Neuronal stem cell (in vitro differentiated cells): ENCODE data around the gene NPAS3.

Experiments used
- DNase-seq: peaks from one replicate; pipeline ENCODE4 v3.0.0-alpha.2; 2013; ENCODE audit warnings: low spot score
- H2AFZ ChIP-seq: one replicate; pipeline ENCODE4 v1.6.1; 2013; ENCODE audit warnings: mild to moderate bottlenecking, low read length, inconsistent platforms
- H2AK5ac ChIP-seq: 2 replicates; pipeline ENCODE4 v1.6.1; 2013; ENCODE audit warnings: low read depth, mild to moderate bottlenecking, inconsistent platforms, low read length, moderate library complexity, mixed read lengths
- H2BK120ac ChIP-seq: 2 replicates; pipeline ENCODE4 v1.6.1; 2013; ENCODE audit warnings: low read depth, mild to moderate bottlenecking, inconsistent platforms, low read length, moderate library complexity, mixed read lengths
- H2BK12ac ChIP-seq: one replicate; pipeline ENCODE4 v1.6.1; 2013; ENCODE audit warnings: low read length, inconsistent platforms
- H2BK15ac ChIP-seq: 2 replicates; pipeline ENCODE4 v1.6.1; 2013; ENCODE audit warnings: mild to moderate bottlenecking, low read length, inconsistent platforms, mixed read lengths
- H2BK5ac ChIP-seq: one replicate; pipeline ENCODE4 v1.6.1; 2013; ENCODE audit warnings: inconsistent platforms, mild to moderate bottlenecking, low read length, moderate library complexity
- H3K14ac ChIP-seq: one replicate; pipeline ENCODE4 v1.6.1; 2013; ENCODE audit warnings: low read length, inconsistent platforms
- H3K18ac ChIP-seq: 2 replicates; pipeline ENCODE4 v1.6.1; 2013; ENCODE audit warnings: low read length, inconsistent platforms
- H3K23ac ChIP-seq: 2 replicates; pipeline ENCODE4 v1.6.1; 2013; ENCODE audit warnings: low read depth, mild to moderate bottlenecking, mixed read lengths, low read length, inconsistent platforms; ENCODE audit not compliant: poor library complexity
- H3K27ac ChIP-seq: replicated peaks from 3 replicates; pipeline ENCODE4 v1.5.1; 2013; ENCODE audit warnings: low read length, inconsistent platforms
- H3K27me3 ChIP-seq, 3 experiments: 2 replicates each; pipeline ENCODE4 v1.6.1; 2013; ENCODE audit warnings: low read length in 3 of 3, mild to moderate bottlenecking in 2 of 3, inconsistent platforms in 1 of 3, low read depth in 1 of 3, mixed read lengths in 1 of 3, moderate library complexity in 1 of 3; ENCODE audit not compliant: control insufficient read depth in 3 of 3, insufficient read depth in 3 of 3
- H3K36me3 ChIP-seq, 2 donors: replicated peaks in 1 of 2; 2 replicates each; pipeline ENCODE4 v1.6.1; 2013; ENCODE audit warnings: low read length in 2 of 2; ENCODE audit not compliant: control insufficient read depth in 2 of 2, insufficient read depth in 2 of 2
- H3K4ac ChIP-seq: 2 replicates; pipeline ENCODE4 v1.6.1; 2013; ENCODE audit warnings: inconsistent platforms, mild to moderate bottlenecking, low read length, moderate library complexity
- H3K4me1 ChIP-seq, 2 donors: 1 replicate in 1 of 2; 2 replicates in 1 of 2; pipeline ENCODE4 v1.6.1; 2013; ENCODE audit warnings: low read length in 2 of 2, low read depth in 1 of 2; ENCODE audit not compliant: control insufficient read depth in 2 of 2, insufficient read depth in 1 of 2
- H3K4me2 ChIP-seq: one replicate; pipeline ENCODE4 v1.6.1; 2013; ENCODE audit warnings: mild to moderate bottlenecking, low read length, inconsistent platforms; ENCODE audit not compliant: insufficient read depth, poor library complexity, severe bottlenecking
- H3K4me3 ChIP-seq, 2 donors: 2 replicates each; pipeline ENCODE4 v1.5.1; 2013; ENCODE audit warnings: low read length in 2 of 2, mild to moderate bottlenecking in 2 of 2, inconsistent platforms in 1 of 2, moderate library complexity in 1 of 2
- H3K79me1 ChIP-seq: one replicate; pipeline ENCODE4 v1.6.1; 2013; ENCODE audit warnings: low read depth, mild to moderate bottlenecking, inconsistent platforms, low read length, moderate library complexity
- H3K9ac ChIP-seq: one replicate; pipeline ENCODE4 v1.6.1; 2013; ENCODE audit warnings: mild to moderate bottlenecking, low read depth, low read length, inconsistent platforms; ENCODE audit not compliant: poor library complexity
- H3K9me3 ChIP-seq, 2 donors: replicated peaks in 1 of 2; 2 replicates each; pipeline versions ENCODE3 to v1.6.1; 2013; ENCODE audit warnings: low read length in 2 of 2, mild to moderate bottlenecking in 2 of 2, inconsistent platforms in 1 of 2, low read depth in 1 of 2, mixed read lengths in 1 of 2, moderate library complexity in 1 of 2; ENCODE audit not compliant: control insufficient read depth in 2 of 2, insufficient read depth in 1 of 2
- H4K8ac ChIP-seq: one replicate; pipeline ENCODE4 v1.6.1; 2013; ENCODE audit warnings: low read depth, mild to moderate bottlenecking, inconsistent platforms, low read length, moderate library complexity
- H4K91ac ChIP-seq: one replicate; pipeline ENCODE4 v1.6.1; 2013; ENCODE audit warnings: low read length, low read depth, mild to moderate bottlenecking, inconsistent platforms; ENCODE audit not compliant: poor library complexity
- WGBS, 2 donors: extraction: QIAGEN DNeasy Blood & Tissue Kit; methylation state at CpG; one replicate each; pipeline ENCODE4 v1.1.7; 2013; ENCODE audit warnings: missing lambda C conversion rate in 2 of 2, mixed read lengths in 1 of 2; ENCODE audit not compliant: insufficient read length in 2 of 2, insufficient replicate concordance in 1 of 2; ENCODE audit errors: extremely low coverage in 2 of 2; 5-methylcytosine and 5-hydroxymethylcytosine counted together

Gene NPAS3

DNA sequence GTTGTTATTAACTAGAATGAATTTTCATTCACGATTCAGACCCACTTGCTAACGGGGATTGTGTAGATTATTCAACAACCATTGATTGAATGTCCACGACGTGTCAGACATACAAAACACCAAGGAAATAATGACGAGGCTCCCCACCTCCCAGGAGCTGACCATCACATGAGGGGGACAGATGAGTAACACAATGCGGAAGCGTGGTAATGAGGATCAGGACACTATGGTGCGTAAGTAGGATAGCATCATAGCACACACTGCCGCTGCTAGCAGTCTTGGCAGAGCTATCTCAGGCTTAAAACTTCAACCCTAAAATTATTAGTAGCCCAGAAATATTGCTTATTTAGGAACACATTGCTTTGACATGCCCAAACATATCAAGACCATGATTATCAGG is 746.3 kb downstream of the NPAS3 start:
- no CpG with 5 or more reads among the region's 9 CpGs for WGBS, 2 donors
- no peak overlapping the region for H3K4me3 ChIP-seq

GRCh38 chr14:33685698-33686097 is 747.0 kb downstream of the NPAS3 start:
- Histone ChIP-seq H3K4me1 (peaks cover 0 to 1% of the 10 kb centered on the region in 2 donors), H2AK5ac (no peak overlapping the region), H3K36me3 (peaks cover 0 to 46% of the 10 kb centered on the region in 2 donors), H3K4ac (no peak overlapping the region), H3K9me3 (no peaks in the 10 kb centered on the region), H3K4me3 (no peak overlapping the region), H2BK120ac (no peak overlapping the region), H2BK5ac (no peak overlapping the region), H3K27ac (no peak overlapping the region), H3K14ac (no peak overlapping the region), H3K18ac (no peak overlapping the region), H2BK15ac (no peak overlapping the region), H3K23ac (no peak overlapping the region), H2BK12ac (no peak overlapping the region), H3K79me1 (no peaks in the 10 kb centered on the region), H4K8ac (no peak overlapping the region), H3K4me2 (no peak overlapping the region), H3K27me3 (no peaks in the 10 kb centered on the region), H2AFZ (no peak overlapping the region), H3K9ac (no peak overlapping the region), H4K91ac (no peak overlapping the region)
- no peak for DNase-seq
- no CpG with 5 or more reads among the region's 1 CpG for WGBS, 2 donors

More for the DNA sequence above, 746.3 kb downstream of the NPAS3 start:
- Histone ChIP-seq H3K9me3 (no peaks in the 10 kb centered on the region), H3K14ac (no peak overlapping the region), H2AFZ (no peak overlapping the region), H2BK15ac (no peak overlapping the region), H2AK5ac (no peak overlapping the region), H3K36me3 (peaks cover 0 to 49% of the 10 kb centered on the region in 2 donors), H3K4ac (no peak overlapping the region), H3K23ac (no peak overlapping the region), H3K18ac (no peak overlapping the region), H3K4me2 (no peak overlapping the region), H3K4me1 (peaks cover under 1 to 1% of the 10 kb centered on the region in 2 donors), H4K8ac (no peak overlapping the region), H2BK12ac (no peak overlapping the region), H3K79me1 (no peaks in the 10 kb centered on the region), H3K9ac (no peak overlapping the region), H4K91ac (no peak overlapping the region), H3K27ac (no peak overlapping the region), H2BK5ac (no peak overlapping the region), H3K27me3 (no peaks in the 10 kb centered on the region), H2BK120ac (no peak overlapping the region)
- DNase-seq = no peak

DNA sequence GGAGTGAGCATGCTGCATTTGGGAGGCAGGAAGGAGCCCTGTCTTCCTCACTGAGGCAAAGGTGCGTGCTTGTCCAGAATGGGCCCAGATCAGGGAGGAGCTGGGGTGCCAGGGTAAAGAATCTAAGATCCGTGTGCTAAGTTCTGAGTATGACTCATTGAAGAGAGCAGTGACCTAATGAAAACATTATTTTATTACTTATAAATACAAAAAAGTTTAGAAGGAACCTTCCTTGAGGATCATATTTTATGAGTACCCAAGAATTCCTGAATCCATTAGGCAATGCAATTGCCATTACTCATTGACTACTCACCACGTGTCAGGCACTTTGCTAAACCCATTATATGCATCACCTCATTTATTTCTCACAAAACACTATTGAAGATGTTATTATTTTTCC is 747.5 kb downstream of the NPAS3 start:
- Histone ChIP-seq H3K79me1 (no peaks in the 10 kb centered on the region), H2BK120ac (no peak overlapping the region), H3K4me1 (peaks cover 0 to 1% of the 10 kb centered on the region in 2 donors), H4K91ac (no peak overlapping the region), H4K8ac (no peak overlapping the region), H2AFZ (no peak overlapping the region), H2BK12ac (no peak overlapping the region), H3K4me3 (no peak overlapping the region), H3K27ac (no peak overlapping the region), H2AK5ac (no peak overlapping the region), H3K14ac (no peak overlapping the region), H3K27me3 (no peaks in the 10 kb centered on the region), H3K9ac (no peak overlapping the region), H3K18ac (no peak overlapping the region), H2BK5ac (no peak overlapping the region), H3K23ac (no peak overlapping the region), H3K4ac (no peak overlapping the region), H3K9me3 (no peaks in the 10 kb centered on the region), H3K4me2 (no peak overlapping the region), H3K36me3 (peaks cover 0 to 46% of the 10 kb centered on the region in 2 donors), H2BK15ac (no peak overlapping the region)
- no CpG with 5 or more reads among the region's 3 CpGs for WGBS, 2 donors
- DNase-seq = no peak

- H3K9ac ChIP-seq = no peak overlapping the region
- no peak overlapping the region for H2BK12ac ChIP-seq
- no peak overlapping the region for H3K4me3 ChIP-seq
- WGBS, 2 donors = no CpG with 5 or more reads among the region's 4 CpGs
- H3K27me3 ChIP-seq = no peaks in the 10 kb centered on the region
- H2BK5ac ChIP-seq = no peak overlapping the region
- no peak overlapping the region for H4K8ac ChIP-seq
- H2BK120ac ChIP-seq = no peak overlapping the region
- H3K27ac ChIP-seq = no peak overlapping the region
- no peak overlapping the region for H3K4me2 ChIP-seq
- no peak overlapping the region for H2AK5ac ChIP-seq
- no peak overlapping the region for H4K91ac ChIP-seq
- no peak overlapping the region for H2AFZ ChIP-seq
- DNase-seq = no peak
- H3K14ac ChIP-seq = no peak overlapping the region
- no peak overlapping the region for H3K18ac ChIP-seq
- H3K79me1 ChIP-seq = no peaks in the 10 kb centered on the region
- H3K23ac ChIP-seq = no peak overlapping the region
- H3K4ac ChIP-seq = no peak overlapping the region
- no peak overlapping the region for H2BK15ac ChIP-seq
- H3K36me3 ChIP-seq = peaks cover 0 to 44% of the 10 kb centered on the region in 2 donors
- H3K4me1 ChIP-seq = peaks cover 0 to 1% of the 10 kb centered on the region in 2 donors
- no peaks in the 10 kb centered on the region for H3K9me3 ChIP-seq
Observed at GRCh38 chr14:33686856-33687255, 748.2 kb downstream of the NPAS3 start.
